Urinary bladder (tissue), 4 donors: ENCODE data around the gene KCNIP1. TPM values are rescaled to one million over a fixed set of nuclear protein-coding genes. Genes with fewer than 3 reads are reported as not detected.

Experiments
- DNase-seq: peaks from one replicate; pipeline ENCODE4 v3.0.0-alpha.2; 2015; ENCODE audit errors: extremely low spot score
- H3K27ac ChIP-seq: one replicate; pipeline ENCODE4 v1.5.1; 2013; ENCODE audit warnings: low read depth, mild to moderate bottlenecking, moderate library complexity
- H3K36me3 ChIP-seq: one replicate; pipeline ENCODE4 v1.6.1; 2013; ENCODE audit warnings: mild to moderate bottlenecking, moderate library complexity; ENCODE audit not compliant: insufficient read depth
- H3K4me1 ChIP-seq: one replicate; pipeline ENCODE4 v1.6.1; 2013; ENCODE audit warnings: mild to moderate bottlenecking, moderate library complexity; ENCODE audit not compliant: insufficient read depth
- H3K4me3 ChIP-seq: one replicate; pipeline ENCODE4 v1.5.1; 2013; ENCODE audit warnings: low read depth, low read length
- WGBS: extraction: QIAGEN DNeasy Blood & Tissue Kit; methylation state at CpG from one replicate; pipeline ENCODE4 v1.1.7; 2013; 5-methylcytosine and 5-hydroxymethylcytosine counted together
- polyA plus RNA-seq: library from polyadenylated mRNA; stranded (reverse); fragments of 200-250 nt; gene quantifications from one replicate; pipeline ENCODE4 v1.2.3, GENCODE V29; 2013
- total RNA-seq: library from RNA; depleted of rRNA; stranded (reverse); fragments of >200 nt; gene quantifications from one replicate; pipeline ENCODE4 v1.2.3, GENCODE V29; 2014
- donor health status: healthy with polysubstance abuse.
- donor health status: healthy.

The KCNIP1 gene
- total and polyA plus RNA-seq, 2 donors, result 0.22 to 3.0 TPM

DNA sequence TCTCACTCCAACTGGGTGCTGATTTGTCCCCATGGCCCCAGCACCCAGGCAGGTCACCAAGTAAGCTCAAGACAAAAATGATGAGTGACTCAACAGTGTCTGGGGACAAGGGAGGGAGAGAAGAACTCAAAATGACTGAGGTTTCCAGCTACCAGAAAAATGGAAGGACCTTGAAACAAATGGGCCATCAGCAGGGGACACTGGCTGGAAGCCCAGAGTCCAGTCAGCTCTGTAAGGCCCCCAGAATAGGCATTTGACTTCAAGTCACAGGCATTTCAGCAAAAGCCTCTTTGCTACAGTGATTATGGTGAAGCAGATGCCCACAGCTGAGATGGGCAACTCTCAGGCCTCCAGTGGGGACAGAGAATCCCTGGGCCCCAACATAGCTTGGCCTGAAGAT is 140.7 kb downstream of the KCNIP1 start:
- H3K27ac ChIP-seq, result no peak overlapping the region
- H3K36me3 ChIP-seq, result no peaks in the 10 kb centered on the region
- H3K4me1 ChIP-seq, result no peaks in the 10 kb centered on the region
- no peak overlapping the region for H3K4me3 ChIP-seq
- DNase-seq, result no peak

DNA sequence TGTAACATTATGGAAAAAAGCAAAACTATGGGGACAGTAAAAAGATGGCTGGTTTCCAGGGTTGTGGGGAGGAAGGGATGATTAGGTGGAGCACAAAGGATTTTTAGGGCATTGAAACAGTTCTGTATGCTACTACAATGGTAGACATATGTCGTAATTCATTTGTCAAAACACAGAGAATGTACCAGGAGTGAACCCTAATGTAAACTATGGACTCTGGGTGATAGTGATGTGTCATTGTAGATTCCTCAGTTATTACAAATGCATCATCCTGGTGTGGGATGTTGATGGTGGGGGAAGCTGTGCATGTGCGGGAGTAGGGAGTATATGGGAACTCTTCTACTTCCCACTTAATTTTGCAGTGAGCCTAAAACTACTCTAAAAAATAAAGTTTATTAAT is 144.7 kb downstream of the KCNIP1 start:
- Histone ChIP-seq H3K36me3 (no peaks in the 10 kb centered on the region), H3K4me1 (no peaks in the 10 kb centered on the region), H3K4me3 (no peak overlapping the region), H3K27ac (no peak overlapping the region)
- DNase-seq, result no peak
- 83% methylated on average over 2 of the region's 2 CpGs for WGBS

DNA sequence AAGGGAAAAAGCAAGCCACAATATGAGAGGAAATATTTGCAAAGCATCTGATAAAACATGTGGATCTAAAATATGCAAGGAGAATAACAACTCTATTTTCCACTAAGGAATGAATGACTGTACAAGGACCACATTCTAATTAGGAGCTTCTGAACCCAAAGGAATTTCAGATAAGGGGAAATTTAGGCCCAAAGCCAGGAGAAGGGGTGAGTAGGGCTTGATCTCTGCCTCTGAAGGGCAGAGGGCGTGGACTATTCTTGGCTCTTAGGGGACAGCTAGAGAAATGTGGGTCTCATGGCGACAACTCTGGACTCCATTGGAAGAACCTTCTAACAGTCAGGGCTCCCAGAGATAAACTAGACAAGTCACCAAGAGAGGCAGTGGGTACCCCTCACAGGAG is 147.0 kb downstream of the KCNIP1 start:
- Histone ChIP-seq H3K4me1 (no peaks in the 10 kb centered on the region), H3K4me3 (no peak overlapping the region), H3K27ac (no peak overlapping the region), H3K36me3 (no peaks in the 10 kb centered on the region)
- 68% methylated on average over 2 of the region's 2 CpGs for WGBS
- no peak for DNase-seq

DNA sequence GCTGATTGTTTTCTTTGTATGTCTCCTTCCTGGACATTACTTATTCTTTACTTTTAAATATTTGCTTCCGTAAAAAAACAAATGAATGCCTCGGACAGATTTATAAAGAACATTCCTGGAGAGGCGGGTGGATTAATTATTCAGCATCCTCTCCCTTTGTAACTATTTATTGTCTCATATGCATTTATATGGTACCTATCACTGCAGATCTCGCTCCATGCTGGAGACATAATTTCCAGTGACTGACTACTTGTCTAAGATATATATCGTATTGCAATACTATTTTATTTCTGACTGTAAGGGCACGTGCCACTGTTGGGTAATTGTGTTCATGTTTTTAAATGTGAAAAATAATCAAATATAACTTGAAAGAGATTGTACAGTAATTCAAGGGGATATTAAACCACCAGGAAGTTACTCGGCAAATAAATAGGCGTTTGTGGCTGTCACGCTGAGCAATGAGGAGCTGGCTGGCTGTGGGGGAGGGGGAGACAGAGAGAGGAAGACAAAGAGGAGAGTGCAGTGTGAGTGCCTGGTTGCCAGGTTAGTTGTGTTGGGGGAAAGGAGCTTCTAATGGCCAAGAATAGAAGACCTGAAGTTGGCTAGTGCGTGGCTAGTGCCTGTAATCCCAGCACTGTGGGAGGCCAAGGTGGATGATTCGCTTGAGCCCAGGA is 147.9 kb downstream of the KCNIP1 start:
- no peaks in the 10 kb centered on the region for H3K4me1 ChIP-seq
- H3K4me3 ChIP-seq, result no peak overlapping the region
- no peak overlapping the region for H3K27ac ChIP-seq
- no peaks in the 10 kb centered on the region for H3K36me3 ChIP-seq
- WGBS, result 70% methylated on average over 11 of the region's 11 CpGs
- no peak for DNase-seq

DNA sequence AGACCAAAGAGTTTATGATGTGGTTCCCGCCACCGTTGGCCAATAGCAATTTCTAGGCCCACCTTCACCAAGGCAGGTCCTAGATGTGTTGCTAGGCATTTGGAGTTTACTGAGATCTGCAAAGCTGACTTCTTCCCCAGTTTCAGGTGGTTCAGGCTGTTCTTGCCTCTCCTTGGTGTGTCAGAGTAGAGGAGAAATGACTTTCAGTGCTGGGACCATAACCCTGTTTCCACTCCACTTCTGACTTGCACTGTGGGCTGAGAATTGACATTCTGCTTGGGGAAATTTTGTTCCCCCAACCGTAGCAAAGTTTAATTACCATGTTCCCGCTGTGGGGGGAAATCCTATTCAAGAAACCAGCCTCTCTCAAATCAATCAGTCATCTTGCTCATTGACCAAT is 151.7 kb downstream of the KCNIP1 start:
- no peak overlapping the region for H3K4me3 ChIP-seq
- no peaks in the 10 kb centered on the region for H3K4me1 ChIP-seq
- H3K27ac ChIP-seq, result no peak overlapping the region
- no peak for DNase-seq
- no peaks in the 10 kb centered on the region for H3K36me3 ChIP-seq
- WGBS, result 92% methylated on average over 4 of the region's 4 CpGs

DNA sequence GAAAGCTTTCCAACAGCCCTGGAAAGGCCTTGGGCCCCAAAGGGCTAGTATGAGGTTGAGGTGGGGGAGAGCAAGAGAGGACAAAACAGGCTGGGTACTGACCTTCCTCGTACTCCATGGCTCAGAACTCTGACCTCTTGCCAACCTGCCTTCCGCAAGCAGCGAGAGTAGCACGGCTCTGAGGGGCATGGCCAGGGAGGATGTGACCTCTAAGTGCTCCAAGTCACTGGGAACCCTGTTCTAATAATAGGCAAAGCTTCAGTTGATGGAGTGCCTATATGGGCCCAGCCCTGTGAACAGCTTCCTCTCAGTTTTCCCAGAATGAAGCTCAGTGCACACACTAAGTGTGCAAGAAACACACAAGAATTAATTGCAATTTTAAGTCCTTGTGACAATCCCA is 152.1 kb downstream of the KCNIP1 start:
- no peak for DNase-seq
- Histone ChIP-seq H3K4me1 (no peaks in the 10 kb centered on the region), H3K36me3 (no peaks in the 10 kb centered on the region), H3K27ac (no peak overlapping the region), H3K4me3 (no peak overlapping the region)
- WGBS, result 73% methylated on average over 4 of the region's 4 CpGs

DNA sequence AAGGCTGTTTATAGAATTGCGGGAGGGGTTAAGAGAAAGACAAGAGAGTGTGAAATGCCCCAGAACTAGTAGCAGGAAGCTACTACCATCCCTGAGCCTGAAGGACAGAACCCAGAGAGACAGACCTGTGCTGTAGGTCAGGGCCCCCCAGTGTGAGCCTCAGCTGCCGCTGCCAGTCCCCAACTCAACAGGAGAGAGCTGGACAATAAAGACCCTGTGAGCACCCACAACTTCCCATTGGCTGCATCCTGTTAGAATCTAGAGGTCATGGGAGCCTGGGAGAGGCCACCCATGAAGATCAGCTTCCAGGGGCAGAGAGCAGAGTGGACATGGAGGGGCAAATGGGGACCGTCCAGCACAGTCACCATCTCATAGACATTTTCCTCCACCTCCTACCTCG is 152.5 kb downstream of the KCNIP1 start:
- no peak for DNase-seq
- 83% methylated on average over 4 of the region's 4 CpGs for WGBS
- Histone ChIP-seq H3K4me1 (no peaks in the 10 kb centered on the region), H3K36me3 (no peaks in the 10 kb centered on the region), H3K4me3 (no peak overlapping the region), H3K27ac (no peak overlapping the region)

DNA sequence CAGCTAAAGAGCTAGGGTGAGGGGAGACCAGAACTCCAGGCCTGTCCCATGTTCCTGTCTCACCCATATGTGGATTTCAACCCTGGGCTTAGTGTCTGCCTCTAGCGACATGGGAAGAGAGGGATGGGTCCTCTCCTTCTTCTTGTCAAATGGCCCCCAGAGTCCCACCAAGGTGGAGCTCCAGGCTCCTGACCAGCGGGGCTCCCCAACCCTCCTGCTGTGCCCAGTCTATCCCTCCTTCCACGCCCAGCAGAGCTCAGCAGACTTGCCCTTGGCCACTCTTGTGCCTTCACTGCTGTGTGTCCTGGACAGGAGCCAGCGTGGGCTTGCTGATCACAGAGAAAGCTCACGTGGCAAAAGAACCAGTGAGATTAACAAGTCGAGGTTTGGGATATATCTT is 156.7 kb downstream of the KCNIP1 start:
- 69% methylated on average over 6 of the region's 6 CpGs for WGBS
- no peaks in the 10 kb centered on the region for H3K4me1 ChIP-seq

DNA sequence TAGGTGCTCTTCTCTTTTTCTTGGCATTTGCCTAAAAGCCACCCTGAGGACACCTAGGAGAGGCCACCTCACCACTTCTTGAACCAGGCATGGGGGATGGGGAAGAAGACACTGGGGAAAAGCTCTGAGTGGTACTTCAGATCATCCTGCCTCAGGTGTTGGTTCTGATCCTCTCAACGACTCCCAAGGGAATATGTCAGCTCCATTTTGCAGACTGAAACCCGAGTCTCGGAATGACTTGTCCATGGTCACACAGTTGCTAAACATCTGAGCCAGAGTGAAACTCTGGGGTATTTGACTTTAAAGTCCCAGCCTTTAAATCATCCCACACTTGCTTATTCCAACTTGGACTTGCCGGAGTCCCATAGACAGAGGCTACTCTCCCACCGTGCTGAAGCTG is 159.1 kb downstream of the KCNIP1 start:
- Histone ChIP-seq H3K4me3 (no peak overlapping the region), H3K36me3 (no peaks in the 10 kb centered on the region), H3K27ac (no peak overlapping the region), H3K4me1 (no peaks in the 10 kb centered on the region)
- 75% methylated on average over 5 of the region's 5 CpGs for WGBS
- no peak for DNase-seq

More for the DNA sequence above, 156.7 kb downstream of the KCNIP1 start:
- no peak for DNase-seq
- no peak overlapping the region for H3K27ac ChIP-seq
- H3K36me3 ChIP-seq, result no peaks in the 10 kb centered on the region
- H3K4me3 ChIP-seq, result no peak overlapping the region

DNA sequence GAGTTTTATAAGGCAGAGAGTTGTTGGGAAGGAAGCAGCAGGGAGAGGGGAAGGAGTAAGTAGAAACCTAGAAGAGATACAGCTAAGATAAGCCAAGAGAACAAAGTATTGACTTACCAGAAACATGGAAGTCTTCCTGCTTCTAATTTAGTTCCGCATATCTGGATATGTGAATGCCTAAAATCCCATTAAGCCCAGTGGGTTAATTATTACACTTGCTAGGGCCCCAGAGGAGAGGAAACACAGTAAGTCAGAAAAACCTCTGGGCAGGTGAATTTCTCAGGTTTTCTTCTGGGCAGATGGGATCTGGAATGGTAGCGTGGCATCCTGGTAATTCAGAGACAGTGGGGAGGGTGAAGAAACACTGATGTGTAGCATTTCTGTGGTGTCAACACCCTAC is 175.0 kb downstream of the KCNIP1 start:
- Histone ChIP-seq H3K36me3 (no peaks in the 10 kb centered on the region), H3K27ac (no peak overlapping the region), H3K4me3 (no peak overlapping the region), H3K4me1 (no peaks in the 10 kb centered on the region)
- no peak for DNase-seq
- WGBS, result 92% methylated on average over 2 of the region's 2 CpGs

DNA sequence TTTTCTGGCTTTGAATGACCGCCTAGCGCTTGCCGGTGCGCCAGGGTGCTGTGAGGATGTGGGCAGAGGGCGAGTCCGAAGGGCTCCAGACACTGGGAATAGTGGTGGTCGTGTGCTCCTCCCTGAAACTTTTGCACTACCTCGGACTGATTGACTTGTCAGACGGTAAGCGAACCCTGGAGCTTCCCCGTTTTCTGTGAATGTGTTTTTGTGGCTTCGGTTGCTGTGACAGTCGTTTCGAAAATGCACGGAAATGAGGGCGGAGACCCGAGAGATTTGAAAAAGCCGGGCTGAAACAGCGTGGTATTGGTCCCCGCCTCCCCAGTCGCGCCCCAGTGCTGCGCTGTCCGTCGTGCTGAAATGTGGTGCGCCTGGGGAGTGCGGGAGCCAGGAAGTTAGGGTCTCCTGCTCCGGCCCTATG is 177.2 kb downstream of the KCNIP1 start:
- no peak for DNase-seq
- under 1% methylated on average over 28 of the region's 28 CpGs for WGBS
- Histone ChIP-seq H3K4me3 (no peak overlapping the region), H3K27ac (no peak overlapping the region), H3K4me1 (no peaks in the 10 kb centered on the region), H3K36me3 (no peaks in the 10 kb centered on the region)

DNA sequence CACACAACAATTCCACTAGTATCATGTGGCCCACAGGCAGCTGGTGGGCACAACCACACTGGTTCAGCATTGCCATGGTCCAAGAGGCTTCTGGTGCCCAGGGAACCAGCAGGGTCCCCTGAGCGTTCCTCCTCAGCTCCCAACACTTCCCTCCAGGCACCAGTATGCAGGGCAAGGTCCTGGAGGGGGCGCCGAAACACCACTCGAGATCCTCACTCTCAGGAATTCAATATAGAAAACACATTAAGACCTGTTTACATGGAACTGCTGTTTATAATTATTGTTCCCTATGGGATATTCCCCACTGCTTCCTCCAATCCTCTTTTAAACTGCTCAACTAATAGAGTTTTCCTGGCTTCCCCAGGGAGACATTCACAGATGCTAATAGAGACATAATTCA is 187.8 kb downstream of the KCNIP1 start:
- no peak overlapping the region for H3K27ac ChIP-seq
- WGBS, result 21% methylated on average over 4 of the region's 4 CpGs
- H3K4me3 ChIP-seq, result no peak overlapping the region
- H3K4me1 ChIP-seq, result no peaks in the 10 kb centered on the region
- no peak for DNase-seq
- no peaks in the 10 kb centered on the region for H3K36me3 ChIP-seq

DNA sequence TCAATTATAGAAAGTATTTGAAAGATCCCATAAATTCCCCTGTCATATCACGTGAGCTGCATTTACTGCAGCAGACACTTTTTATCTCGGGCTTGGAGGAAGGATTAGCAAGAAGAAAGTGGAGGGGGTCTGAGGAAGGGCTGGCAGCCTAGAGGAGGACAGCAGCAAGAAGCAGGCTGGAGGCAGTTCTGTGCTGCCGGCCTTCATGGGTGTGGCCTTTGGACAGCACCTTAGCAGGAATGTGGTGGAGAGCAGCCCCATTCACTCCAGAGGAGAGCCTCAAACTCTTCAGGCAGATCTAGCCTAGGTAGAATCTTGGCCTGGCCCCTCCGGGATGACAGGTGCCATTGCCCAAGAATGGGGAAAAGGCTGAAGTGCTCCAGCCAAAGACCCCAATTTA is 189.9 kb downstream of the KCNIP1 start:
- no peaks in the 10 kb centered on the region for H3K4me1 ChIP-seq
- no peak overlapping the region for H3K4me3 ChIP-seq
- H3K36me3 ChIP-seq, result no peaks in the 10 kb centered on the region
- no peak for DNase-seq
- WGBS, result 28% methylated on average over 4 of the region's 4 CpGs
- no peak overlapping the region for H3K27ac ChIP-seq

DNA sequence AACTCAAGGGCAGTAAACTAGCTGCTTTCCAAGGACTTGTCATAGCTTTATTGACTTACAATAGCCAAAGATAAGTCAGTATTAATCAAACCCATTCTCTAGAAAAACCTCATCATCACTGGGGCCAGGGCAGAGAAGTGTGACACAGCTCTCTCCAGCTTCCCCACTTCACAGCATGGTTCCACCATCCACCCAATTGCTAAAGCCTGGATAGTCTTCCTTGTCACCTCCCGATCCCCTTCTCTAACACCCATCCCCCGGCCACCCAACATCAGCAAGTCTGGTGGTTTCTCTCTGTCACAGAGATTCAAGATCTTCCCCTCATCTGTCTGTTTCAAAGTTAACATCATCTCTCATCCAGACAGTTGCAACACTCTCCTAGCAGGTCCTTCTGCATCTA is 191.1 kb downstream of the KCNIP1 start:
- no peak for DNase-seq
- Histone ChIP-seq H3K36me3 (no peaks in the 10 kb centered on the region), H3K27ac (no peak overlapping the region), H3K4me1 (no peaks in the 10 kb centered on the region), H3K4me3 (no peak overlapping the region)
- 37% methylated on average over 2 of the region's 2 CpGs for WGBS

DNA sequence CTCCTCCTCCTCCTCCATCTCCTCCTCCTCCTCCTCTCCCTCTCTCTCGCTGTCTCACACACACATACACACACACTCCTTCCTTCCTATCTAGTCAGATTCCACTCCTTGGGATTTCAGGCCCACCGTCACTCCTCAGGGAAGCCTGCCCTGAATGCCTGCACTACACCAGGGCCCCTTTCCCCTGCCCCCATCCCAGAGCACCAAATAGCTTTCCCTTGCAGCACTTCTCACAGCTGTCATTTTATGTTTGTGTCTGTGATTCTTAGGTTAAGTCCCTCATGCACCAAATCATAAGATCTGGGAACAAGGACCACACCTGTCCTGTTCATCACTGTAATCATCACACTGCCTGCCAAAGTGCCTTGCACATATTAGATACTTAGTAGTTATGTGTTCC is 193.2 kb downstream of the KCNIP1 start:
- Histone ChIP-seq H3K36me3 (no peaks in the 10 kb centered on the region), H3K27ac (no peak overlapping the region), H3K4me1 (no peaks in the 10 kb centered on the region), H3K4me3 (no peak overlapping the region)
- 50% methylated on average over 2 of the region's 2 CpGs for WGBS
- DNase-seq, result no peak
